Measurements from ENCODE around the gene ACSL4. TPM values are rescaled to one million over a fixed set of nuclear protein-coding genes. Genes with fewer than 3 reads are reported as not detected.

The ACSL4 gene
- total RNA-seq, 1 donor from 2014 or later = 70.4 TPM

GRCh38 chrX:109601486-109601885, 131.6 kb downstream of the ACSL4 start:
- peaks cover 8% of the 10 kb centered on the region for H3K27me3 ChIP-seq (ENCODE audit: control insufficient read depth, insufficient read depth, low read length)
- no peak overlapping the region for H3K4me3 ChIP-seq (ENCODE audit: low read depth, low read length)
- no peak for TF ChIP-seq CTCF (IDR thresholded peaks at IDR 0.05; ENCODE audit: insufficient read depth, low read length, poor library complexity, severe bottlenecking)
- no peak for DNase-seq (ENCODE audit: low read depth)
- no peaks in the 10 kb centered on the region for H3K36me3 ChIP-seq (ENCODE audit: control insufficient read depth, insufficient read depth, low read length)

DNA sequence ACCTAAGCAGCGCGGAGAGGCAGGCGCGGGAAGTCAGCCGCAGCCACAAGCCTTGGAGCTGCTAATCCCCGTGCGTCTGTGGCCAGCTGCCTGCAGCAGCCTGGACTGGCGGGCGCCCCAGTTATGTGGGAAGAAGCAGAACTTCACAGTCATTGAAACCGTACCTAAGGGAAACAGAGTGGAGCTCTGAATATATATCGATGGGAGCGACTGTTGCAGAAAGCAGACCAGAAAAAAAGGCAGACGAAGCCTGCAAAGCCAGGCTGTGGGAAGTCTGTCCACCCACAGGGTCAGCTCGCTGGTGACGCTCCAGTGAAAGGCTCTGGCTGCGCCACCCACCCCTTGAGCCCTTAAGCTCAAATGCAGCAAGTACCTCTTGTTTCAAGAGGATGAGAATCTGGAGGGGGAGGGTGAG, 132.8 kb downstream of the ACSL4 start:
- TF ChIP-seq CTCF (IDR thresholded peaks at IDR 0.05; ENCODE audit: insufficient read depth, low read length, poor library complexity, severe bottlenecking) = no peak
- H3K36me3 ChIP-seq (ENCODE audit: control insufficient read depth, insufficient read depth, low read length) = no peaks in the 10 kb centered on the region
- no peak for DNase-seq (ENCODE audit: low read depth)
- H3K4me3 ChIP-seq (ENCODE audit: low read depth, low read length) = no peak overlapping the region
- H3K27me3 ChIP-seq (ENCODE audit: control insufficient read depth, insufficient read depth, low read length) = peaks cover 8% of the 10 kb centered on the region

DNA sequence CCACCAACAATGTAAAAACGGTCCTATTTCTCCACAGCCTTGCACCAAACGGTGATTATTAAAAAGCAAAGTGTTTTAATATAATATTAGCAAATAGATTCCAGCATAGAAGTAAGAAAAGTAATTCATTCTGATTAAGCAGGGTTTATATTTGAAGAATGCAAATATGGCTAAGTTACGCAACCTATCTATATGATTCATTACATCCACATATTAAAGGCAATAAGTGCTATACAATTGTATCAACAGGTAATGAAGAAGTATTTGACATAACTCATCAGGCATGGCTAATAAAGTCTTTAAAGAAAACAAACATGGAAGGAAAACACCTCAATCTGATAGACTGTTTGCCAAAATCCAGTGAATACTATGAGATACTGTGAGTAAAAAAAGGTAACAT, 137.0 kb downstream of the ACSL4 start:
- Histone ChIP-seq H3K27me3 (ENCODE audit: control insufficient read depth, insufficient read depth, low read length) (peaks cover 8% of the 10 kb centered on the region), H3K36me3 (ENCODE audit: control insufficient read depth, insufficient read depth, low read length) (no peaks in the 10 kb centered on the region), H3K4me3 (ENCODE audit: low read depth, low read length) (no peak overlapping the region)
- no peak for TF ChIP-seq CTCF (IDR thresholded peaks at IDR 0.05; ENCODE audit: insufficient read depth, low read length, poor library complexity, severe bottlenecking)
- no peak for DNase-seq (ENCODE audit: low read depth)

Other genes with a start within 250 kb of the ACSL4 start
- 7.6 and 7.9 TPM in 2 replicates for gene NXT2, start 196.4 kb downstream of the ACSL4 start, total RNA-seq
- not detected in 2 replicates for gene KCNE5, start 108.1 kb downstream of the ACSL4 start, total RNA-seq

All from kidney epithelial cell (primary cell).